Inflammatory macrophage (primary cell): ENCODE data around the gene FRMD4A.
A peak's percentile ranks its signal among the peaks of the same experiment; 100 is the strongest.

Experiments
- DNase-seq, 2 donors: peaks; one replicate each; pipeline ENCODE4 v3.0.0-alpha.2; 2020 to 2022

FRMD4A gene

GRCh38 chr10:13741438-13741837 lies 589.3 kb downstream of the FRMD4A start:
- DNase-seq: no peak

GRCh38 chr10:13740461-13740860 lies 590.3 kb downstream of the FRMD4A start:
- DNase-seq: no peak

DNA sequence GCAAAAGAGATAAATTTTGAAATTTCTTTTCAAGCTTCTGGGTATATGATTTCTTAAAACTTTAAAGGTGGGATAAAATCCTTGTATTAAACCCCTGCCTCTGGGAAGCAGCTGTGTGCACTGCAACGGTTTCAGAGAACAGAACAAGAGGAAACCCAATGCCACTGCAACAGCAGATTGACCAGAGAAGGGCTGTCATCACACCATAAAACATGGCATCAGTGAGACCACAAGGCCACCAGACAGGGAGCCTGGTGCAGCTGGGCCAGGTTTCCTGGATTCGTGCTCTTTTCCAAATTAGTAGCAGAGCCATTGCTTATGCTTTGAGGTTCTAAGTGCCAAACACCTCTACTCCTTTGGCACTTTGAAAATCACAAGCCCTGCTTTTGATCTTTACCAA lies 591.5 kb downstream of the FRMD4A start:
- DNase-seq: no peak

DNA sequence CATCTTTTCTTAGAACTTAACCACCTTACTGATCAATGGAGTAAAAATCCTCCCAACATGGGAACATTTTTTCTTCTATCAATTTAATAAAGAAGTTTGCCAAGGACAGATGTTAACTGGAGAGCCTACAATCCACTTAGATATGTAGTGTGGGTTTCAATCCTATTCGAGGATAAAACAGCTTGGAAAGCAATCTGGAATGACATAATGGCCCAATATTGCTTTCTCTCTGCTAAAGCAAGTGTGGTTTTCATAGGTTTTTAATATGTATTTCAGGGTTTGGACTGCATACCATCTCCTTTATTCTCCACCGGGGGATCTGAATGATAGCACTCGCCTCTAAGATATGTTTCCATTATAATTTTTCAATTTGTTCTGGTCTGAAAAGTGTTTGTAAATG lies 594.2 kb downstream of the FRMD4A start:
- no peak for DNase-seq

DNA sequence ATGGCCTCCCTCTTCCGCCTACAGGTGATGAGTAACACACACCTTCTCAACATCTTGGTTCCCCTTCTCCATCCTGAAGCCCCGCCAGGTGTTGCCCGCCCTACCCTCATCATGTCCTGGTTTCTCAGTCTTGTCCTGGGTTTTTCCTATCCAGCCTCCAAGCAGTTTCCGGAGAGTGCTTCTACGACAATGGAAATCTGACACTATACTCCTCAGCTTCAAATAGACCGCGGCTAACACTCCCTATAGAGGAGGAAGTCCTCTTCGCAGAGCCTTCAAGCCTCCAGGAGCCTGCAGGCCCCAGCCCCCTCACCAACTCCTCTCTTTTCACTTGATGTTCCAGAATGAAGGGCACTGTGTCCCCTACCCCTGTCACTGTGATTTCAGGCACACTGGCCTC lies 596.6 kb downstream of the FRMD4A start:
- no peak for DNase-seq

GRCh38 chr10:13733071-13733470 lies 597.7 kb downstream of the FRMD4A start:
- DNase-seq: no peak

- no peak for DNase-seq
Observed at GRCh38 chr10:13732465-13732881, 598.3 kb downstream of the FRMD4A start.

- no peak for DNase-seq
Observed at GRCh38 chr10:13731799-13732198, 598.9 kb downstream of the FRMD4A start.

DNA sequence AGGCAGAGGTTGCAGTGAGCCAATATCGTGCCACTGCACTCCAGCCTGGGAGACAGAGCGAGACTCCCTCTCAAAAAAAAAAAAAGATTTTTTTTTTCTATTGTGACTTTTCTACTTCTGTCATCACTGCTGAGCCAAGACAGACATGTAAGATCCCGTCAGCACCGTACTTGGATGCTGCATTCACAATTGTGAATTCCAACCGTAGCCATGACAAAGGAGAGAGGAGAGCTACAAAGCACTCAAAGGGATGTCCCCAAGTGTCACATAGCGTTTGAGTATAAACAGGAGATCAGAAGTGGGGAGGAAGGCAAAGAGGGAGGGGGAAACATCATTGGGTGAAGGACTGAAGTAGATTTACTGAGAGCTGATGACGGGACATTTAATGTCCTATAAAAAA lies 599.8 kb downstream of the FRMD4A start:
- DNase-seq: no peak

DNA sequence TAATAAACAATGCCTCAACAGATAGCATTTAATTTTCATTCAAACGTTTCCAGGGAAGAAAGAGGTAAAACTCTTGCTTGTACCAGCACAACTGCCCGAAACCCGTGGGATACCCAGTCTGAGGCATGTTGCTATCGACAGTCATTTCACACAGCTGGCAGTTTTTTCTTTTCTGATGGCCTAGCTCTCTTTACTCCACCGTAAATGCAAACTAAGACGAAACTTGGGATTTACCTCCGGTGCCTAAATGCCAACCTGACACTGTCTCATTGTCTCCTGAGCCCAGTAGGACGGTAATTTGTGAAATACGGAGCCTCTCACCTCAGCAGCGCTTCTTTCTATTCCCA lies 600.4 kb downstream of the FRMD4A start:
- no peak for DNase-seq

- no peak for DNase-seq
Observed at GRCh38 chr10:13729586-13730305, 601.0 kb downstream of the FRMD4A start.

GRCh38 chr10:13728898-13729535 lies 601.7 kb downstream of the FRMD4A start:
- DNase-seq: no peak

- DNase-seq: no peak
Observed at GRCh38 chr10:13725594-13725993, 605.1 kb downstream of the FRMD4A start.

GRCh38 chr10:13724484-13724883 lies 606.2 kb downstream of the FRMD4A start:
- no peak for DNase-seq

- DNase-seq: no peak
Observed at GRCh38 chr10:13722747-13723653, 607.7 kb downstream of the FRMD4A start.

- no peak for DNase-seq
Observed at GRCh38 chr10:13721486-13721885, 609.2 kb downstream of the FRMD4A start.

DNA sequence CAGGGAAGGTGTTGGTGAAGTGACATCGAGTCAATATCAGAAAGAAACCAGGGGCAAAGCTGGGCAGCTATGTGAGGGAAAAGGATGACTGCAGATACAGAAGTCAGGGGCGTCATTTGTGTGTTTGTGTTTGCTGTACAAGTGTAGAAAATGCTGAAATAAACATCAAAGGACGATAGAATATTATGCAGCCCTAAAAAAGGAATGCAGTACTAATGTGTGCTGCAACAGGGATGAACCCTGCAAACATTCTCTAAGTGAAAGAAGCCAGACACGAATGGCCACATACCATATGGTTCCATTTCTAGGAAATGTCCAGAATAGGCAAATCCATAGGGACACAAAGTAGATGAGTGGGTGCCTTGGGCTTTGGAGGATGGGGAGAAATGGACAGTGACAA lies 610.0 kb downstream of the FRMD4A start:
- no peak for DNase-seq

DNA sequence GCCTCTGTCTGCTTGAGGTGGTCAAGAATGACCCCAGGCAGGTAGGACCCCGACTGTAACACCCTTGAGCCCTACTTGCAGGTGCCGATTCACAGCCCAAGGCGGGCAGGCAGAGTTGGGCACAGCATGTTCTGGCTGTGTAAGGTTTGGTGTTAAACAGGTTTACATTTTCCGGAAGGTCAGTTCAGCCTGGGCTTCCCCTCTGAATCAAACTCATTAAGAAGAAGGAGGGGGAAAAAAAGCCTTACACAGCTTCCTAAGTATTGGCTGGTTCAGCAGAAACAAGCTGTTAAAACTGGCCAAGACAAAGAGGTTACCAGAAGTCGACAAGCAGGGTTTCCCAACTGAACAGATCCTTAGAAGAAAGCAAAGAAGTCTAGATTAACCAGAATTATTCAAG lies 611.3 kb downstream of the FRMD4A start:
- peak; percentile 13 to 22 for DNase-seq

- DNase-seq: no peak
Observed at GRCh38 chr10:13718820-13719219, 611.9 kb downstream of the FRMD4A start.

DNA sequence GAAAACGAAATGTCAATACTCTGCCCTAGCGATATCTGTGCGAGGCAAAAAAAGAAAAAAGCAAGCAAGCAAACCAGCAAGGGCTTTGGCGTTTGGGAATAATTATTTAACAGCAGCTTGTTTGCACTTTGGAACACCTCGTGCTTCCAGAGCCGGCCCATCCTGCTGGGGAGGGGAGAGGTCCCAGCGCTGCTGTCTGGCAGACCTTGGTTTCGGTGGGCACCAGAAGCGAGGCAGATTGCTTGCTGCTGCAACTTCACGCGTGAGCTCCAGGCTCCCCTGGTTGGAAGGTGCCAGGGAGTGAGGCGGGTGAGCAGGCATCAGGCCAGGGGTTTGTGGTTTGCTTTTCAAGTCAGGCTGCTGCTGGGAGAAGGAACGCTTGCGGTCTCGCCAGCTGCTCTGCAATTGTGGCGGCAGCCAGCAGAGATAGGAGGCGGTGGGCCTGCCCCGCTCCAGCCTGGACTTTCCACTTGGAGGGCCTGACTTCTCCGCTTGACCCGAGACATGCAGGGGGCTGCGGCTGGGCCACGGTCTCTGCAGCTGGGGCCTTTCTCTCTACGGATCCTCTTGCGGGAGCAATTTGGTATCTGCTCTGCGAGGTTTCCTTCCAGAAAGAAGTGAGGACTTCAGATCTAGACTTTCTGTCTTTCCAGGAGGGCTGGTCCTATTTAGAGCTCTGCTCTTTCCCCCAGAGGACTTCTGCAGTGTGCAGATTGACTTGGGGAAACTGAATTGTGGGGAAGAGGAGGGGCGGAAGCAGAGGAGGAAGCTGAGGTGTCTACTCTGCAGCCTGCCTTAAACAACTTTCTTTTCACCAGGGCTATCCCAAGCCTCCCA lies 612.6 kb downstream of the FRMD4A start:
- DNase-seq: peak; percentile 56 to 65

DNA sequence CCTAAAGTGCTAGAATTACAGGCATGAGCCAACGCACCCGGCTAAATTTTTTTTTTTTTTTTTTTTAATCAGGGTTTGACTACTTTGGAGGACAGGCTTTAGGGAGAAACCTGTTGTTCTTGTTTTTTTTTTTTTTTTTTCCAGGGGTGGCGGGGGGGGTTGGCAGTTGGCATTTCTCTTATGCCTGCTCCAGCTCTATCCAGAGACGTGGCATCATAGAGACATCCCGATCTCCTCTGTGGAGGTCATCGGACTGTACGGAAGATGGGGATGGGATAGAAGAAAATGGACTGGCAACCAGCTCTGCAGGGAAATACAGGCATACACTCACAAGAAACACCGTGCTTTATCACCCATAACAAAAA lies 613.2 kb downstream of the FRMD4A start:
- no peak for DNase-seq
